Vagina (tissue), 2 donors: ENCODE data around the gene MAGOH.

ENCODE experiments used
- POLR2A ChIP-seq, 2 donors: fragments of 450-650 bp; IDR thresholded peaks; one replicate each; pipeline ENCODE4 v1.6.1; 2017; ENCODE audit warnings: antibody characterized with exemption in 2 of 2, mild to moderate bottlenecking in 2 of 2, moderate library complexity in 2 of 2
- POLR2AphosphoS5 ChIP-seq, 2 donors: sonication (generic); formaldehyde crosslinking; IDR thresholded peaks; one replicate each; pipeline ENCODE4 v1.9.0; 2017; ENCODE audit warnings: antibody characterized with exemption in 2 of 2, mild to moderate bottlenecking in 2 of 2, low read depth in 1 of 2; ENCODE audit not compliant: insufficient read depth in 1 of 2
- TF ChIP-seq, protein P1 (sequence below), 3 experiments: fragments of 450-650 bp in 2 of 3; fragments of 200-600 bp in 1 of 3; sonication (generic) in 1 of 3; IDR thresholded peaks; one replicate each; pipeline ENCODE4 v1.5.1; 2017 to 2019; ENCODE audit warnings: antibody characterized with exemption in 3 of 3, mild to moderate bottlenecking in 2 of 3, moderate library complexity in 2 of 3

DNA sequence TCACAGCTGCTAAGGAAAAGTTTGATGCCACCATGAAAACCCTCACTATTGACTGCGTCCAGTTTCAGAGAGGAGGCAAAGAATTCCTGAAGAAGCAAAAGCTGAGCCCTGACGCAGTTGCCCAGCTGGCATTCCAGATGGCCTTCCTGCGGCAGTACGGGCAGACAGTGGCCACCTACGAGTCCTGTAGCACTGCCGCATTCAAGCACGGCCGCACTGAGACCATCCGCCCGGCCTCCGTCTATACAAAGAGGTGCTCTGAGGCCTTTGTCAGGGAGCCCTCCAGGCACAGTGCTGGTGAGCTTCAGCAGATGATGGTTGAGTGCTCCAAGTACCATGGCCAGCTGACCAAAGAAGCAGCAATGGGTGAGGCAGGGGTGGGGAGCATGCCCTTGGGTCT is 27.4 kb downstream of the MAGOH start:
- TF ChIP-seq, protein P1, sequence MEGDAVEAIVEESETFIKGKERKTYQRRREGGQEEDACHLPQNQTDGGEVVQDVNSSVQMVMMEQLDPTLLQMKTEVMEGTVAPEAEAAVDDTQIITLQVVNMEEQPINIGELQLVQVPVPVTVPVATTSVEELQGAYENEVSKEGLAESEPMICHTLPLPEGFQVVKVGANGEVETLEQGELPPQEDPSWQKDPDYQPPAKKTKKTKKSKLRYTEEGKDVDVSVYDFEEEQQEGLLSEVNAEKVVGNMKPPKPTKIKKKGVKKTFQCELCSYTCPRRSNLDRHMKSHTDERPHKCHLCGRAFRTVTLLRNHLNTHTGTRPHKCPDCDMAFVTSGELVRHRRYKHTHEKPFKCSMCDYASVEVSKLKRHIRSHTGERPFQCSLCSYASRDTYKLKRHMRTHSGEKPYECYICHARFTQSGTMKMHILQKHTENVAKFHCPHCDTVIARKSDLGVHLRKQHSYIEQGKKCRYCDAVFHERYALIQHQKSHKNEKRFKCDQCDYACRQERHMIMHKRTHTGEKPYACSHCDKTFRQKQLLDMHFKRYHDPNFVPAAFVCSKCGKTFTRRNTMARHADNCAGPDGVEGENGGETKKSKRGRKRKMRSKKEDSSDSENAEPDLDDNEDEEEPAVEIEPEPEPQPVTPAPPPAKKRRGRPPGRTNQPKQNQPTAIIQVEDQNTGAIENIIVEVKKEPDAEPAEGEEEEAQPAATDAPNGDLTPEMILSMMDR (IDR thresholded peaks at IDR 0.05), result no peak
- TF ChIP-seq POLR2A (IDR thresholded peaks at IDR 0.05), result no peak
- no peak for TF ChIP-seq POLR2AphosphoS5 (IDR thresholded peaks at IDR 0.05; ENCODE audit: insufficient read depth in 1 of 2, low read depth in 1 of 2)
